Testis (tissue), 3 donors: ENCODE measurements around the gene SLC24A3. TPM values are rescaled to one million over a fixed set of nuclear protein-coding genes. Genes with fewer than 3 reads are reported as not detected.

Experiments
- DNase-seq: peaks from one replicate; pipeline ENCODE4 v3.0.0-alpha.2; 2019
- H3K27ac ChIP-seq, 2 donors: fragments of 200-600 bp; sonication (generic); one replicate each; pipeline ENCODE4 v1.5.1; 2019
- H3K27me3 ChIP-seq: fragments of 200-600 bp; sonication (generic); one replicate; pipeline ENCODE4 v1.5.1; 2019
- H3K36me3 ChIP-seq: fragments of 200-600 bp; sonication (generic); one replicate; pipeline ENCODE4 v1.5.1; 2017; ENCODE audit warnings: low read depth; ENCODE audit errors: missing control alignments
- H3K4me1 ChIP-seq: fragments of 200-600 bp; sonication (generic); one replicate; pipeline ENCODE4 v1.5.1; 2019
- H3K4me3 ChIP-seq, 2 donors: fragments of 200-600 bp; sonication (generic); one replicate each; pipeline ENCODE4 v1.5.1; 2017 to 2019
- H3K9me3 ChIP-seq: fragments of 200-600 bp; sonication (generic); one replicate; pipeline ENCODE4 v1.5.1; 2017
- CTCF ChIP-seq, 3 experiments: fragments of 450-650 bp in 2 of 3; fragments of 200-600 bp in 1 of 3; sonication (generic) in 1 of 3; IDR thresholded peaks; one replicate each; pipeline ENCODE4 v1.5.1; 2016 to 2019; ENCODE audit warnings: antibody characterized with exemption in 3 of 3, mild to moderate bottlenecking in 2 of 3, moderate library complexity in 1 of 3
- POLR2A ChIP-seq: fragments of 450-650 bp; IDR thresholded peaks from one replicate; pipeline ENCODE4 v1.6.1; 2017; ENCODE audit warnings: antibody characterized with exemption, mild to moderate bottlenecking, moderate library complexity
- WGBS, 2 donors: methylation state at CpG; one replicate each; pipeline ENCODE4 v1.1.5; 2018; 5-methylcytosine and 5-hydroxymethylcytosine counted together
- intact Hi-C: fragments of 100-400 bp; cut with DNase I; formaldehyde crosslinking; loops from one replicate; pipeline ENCODE4 v1.15.1; 2023; ENCODE audit warnings: low total_unique reads
- polyA plus RNA-seq: library from polyadenylated mRNA; stranded (reverse); fragments of 350-450 nt; fragmentation: Illumina TruSeq; extraction: RNeasy Lipid Tissue Mini Kit (QIAGEN cat#74804); gene quantifications from one replicate; pipeline ENCODE4 v1.2.3, GENCODE V29; 2014; ENCODE audit warnings: low read depth, low replicate concordance; ENCODE audit not compliant: insufficient read depth
- total RNA-seq, 2 donors: library from RNA; depleted of rRNA; stranded (reverse); fragments of >200 nt; gene quantifications; one replicate each; pipeline ENCODE4 v1.2.3, GENCODE V29; 2016

Gene SLC24A3
- total and polyA plus RNA-seq, 3 donors from 2014 or later, result 2.4 to 4.5 (median 3.8) TPM

DNA sequence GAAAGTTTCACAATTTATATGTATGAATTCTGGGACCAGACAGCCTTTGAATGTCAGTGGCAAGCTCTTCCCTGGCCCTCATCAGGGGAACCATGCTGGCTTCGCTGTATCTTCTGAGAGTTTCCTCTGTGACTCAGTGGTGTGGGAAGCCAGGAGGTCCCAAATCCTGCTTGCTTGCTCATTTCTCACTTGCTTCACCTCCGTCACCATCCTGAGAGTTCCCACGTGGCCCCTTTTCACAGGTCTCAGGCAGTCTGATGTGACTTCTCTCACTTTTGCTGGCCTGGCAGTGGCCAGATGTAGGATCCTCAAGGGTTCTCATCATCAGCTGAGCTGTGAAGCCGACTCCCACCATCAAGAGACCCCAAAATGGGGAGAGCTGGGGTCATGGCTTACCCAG, 517.2 kb downstream of the SLC24A3 start:
- WGBS, 2 donors, result 96 to 97% methylated on average over 4 of the region's 4 CpGs
- Histone ChIP-seq H3K36me3 (no peaks in the 10 kb centered on the region), H3K4me1 (no peaks in the 10 kb centered on the region), H3K4me3 (no peak overlapping the region), H3K27me3 (no peaks in the 10 kb centered on the region), H3K27ac (no peak overlapping the region), H3K9me3 (no peaks in the 10 kb centered on the region)
- intact Hi-C loops, result no loop called here
- DNase-seq, result no peak
- no peak for TF ChIP-seq POLR2A
- no peak for TF ChIP-seq CTCF (IDR thresholded peaks at IDR 0.05)

DNA sequence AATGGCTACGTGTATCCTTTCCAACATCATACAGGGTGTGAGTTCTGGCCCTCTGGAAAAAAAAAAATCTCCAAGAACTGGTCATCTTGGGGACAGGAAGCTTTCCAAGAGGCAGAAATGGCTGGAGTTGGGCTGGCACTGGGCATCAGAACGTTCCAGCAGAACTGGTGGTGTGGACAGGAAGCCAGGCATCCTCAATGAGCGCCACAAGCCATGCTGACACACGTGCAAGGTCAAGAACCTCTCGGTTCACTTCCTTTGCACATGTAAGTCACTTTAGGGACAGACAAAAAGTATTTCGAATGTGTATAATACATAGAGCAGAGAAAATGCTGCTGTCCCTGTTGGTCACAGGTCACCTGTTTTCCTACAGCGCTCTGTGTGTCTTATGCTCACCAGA, 518.3 kb downstream of the SLC24A3 start:
- intact Hi-C loops, result no loop called here
- WGBS, 2 donors, result 80 to 83% methylated on average over 7 of the region's 7 CpGs
- Histone ChIP-seq H3K4me1 (no peaks in the 10 kb centered on the region), H3K27me3 (no peaks in the 10 kb centered on the region), H3K36me3 (no peaks in the 10 kb centered on the region), H3K9me3 (no peaks in the 10 kb centered on the region), H3K4me3 (no peak overlapping the region), H3K27ac (no peak overlapping the region)
- TF ChIP-seq POLR2A, result no peak
- no peak for DNase-seq

DNA sequence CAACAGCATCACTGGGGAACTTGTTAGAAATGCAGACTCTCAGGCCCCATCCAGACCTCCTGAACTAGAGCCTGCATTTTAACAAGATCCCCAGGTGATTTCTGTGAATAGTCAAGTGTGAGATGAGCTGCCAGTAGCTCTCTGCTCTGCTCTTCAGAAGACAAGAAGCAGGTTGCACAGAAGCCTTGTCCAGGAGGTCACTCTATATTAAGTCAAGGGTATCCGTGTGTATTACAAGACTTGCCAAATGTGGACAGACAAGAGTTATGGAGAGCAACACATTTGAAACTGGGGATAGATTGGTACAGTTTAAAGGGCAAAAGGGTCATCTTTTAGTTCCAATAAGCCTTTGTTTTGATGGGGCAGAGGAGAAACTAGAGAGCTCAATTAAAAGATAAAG, 522.4 kb downstream of the SLC24A3 start:
- no peaks in the 10 kb centered on the region for H3K27me3 ChIP-seq
- no peak overlapping the region for H3K27ac ChIP-seq
- H3K36me3 ChIP-seq, result no peaks in the 10 kb centered on the region
- H3K9me3 ChIP-seq, result no peaks in the 10 kb centered on the region
- intact Hi-C loops, result no loop called here
- H3K4me1 ChIP-seq, result no peaks in the 10 kb centered on the region
- WGBS, 2 donors, result 71% methylated on average over 1 of the region's 1 CpG
- no peak overlapping the region for H3K4me3 ChIP-seq
- no peak for DNase-seq
- no peak for TF ChIP-seq CTCF (IDR thresholded peaks at IDR 0.05)
- no peak for TF ChIP-seq POLR2A

GRCh38 chr20:19735446-19735845, 523.0 kb downstream of the SLC24A3 start:
- WGBS, 2 donors, result 35 to 43% methylated on average over 6 of the region's 6 CpGs
- no peaks in the 10 kb centered on the region for H3K9me3 ChIP-seq
- no peak for TF ChIP-seq CTCF (IDR thresholded peaks at IDR 0.05)
- no peak for TF ChIP-seq POLR2A
- no peak overlapping the region for H3K27ac ChIP-seq
- H3K36me3 ChIP-seq, result no peaks in the 10 kb centered on the region
- H3K4me3 ChIP-seq, result no peak overlapping the region
- H3K4me1 ChIP-seq, result no peaks in the 10 kb centered on the region
- intact Hi-C loops, result no loop called here
- DNase-seq, result peak; percentile 30
- no peaks in the 10 kb centered on the region for H3K27me3 ChIP-seq

GRCh38 chr20:19737025-19737424, 524.6 kb downstream of the SLC24A3 start:
- 67 to 68% methylated on average over 4 of the region's 4 CpGs for WGBS, 2 donors
- Histone ChIP-seq H3K36me3 (no peaks in the 10 kb centered on the region), H3K9me3 (no peaks in the 10 kb centered on the region), H3K4me3 (no peak overlapping the region), H3K4me1 (no peaks in the 10 kb centered on the region), H3K27ac (no peak overlapping the region), H3K27me3 (no peaks in the 10 kb centered on the region)
- TF ChIP-seq POLR2A, result no peak
- no peak for TF ChIP-seq CTCF (IDR thresholded peaks at IDR 0.05)
- intact Hi-C loops, result no loop called here
- DNase-seq, result no peak
